GM23248 (cell line): ENCODE results near the gene EXTL1.

ENCODE experiments used
- EZH2 ChIP-seq: fragments of 200-600 bp; sonication (generic); IDR thresholded peaks from 2 replicates; pipeline ENCODE4 v1.6.1; 2018; ENCODE audit warnings: antibody characterized with exemption, mild to moderate bottlenecking; ENCODE audit not compliant: insufficient read depth, poor library complexity, severe bottlenecking
- EZH2phosphoT487 ChIP-seq: fragments of 200-600 bp; sonication (generic); IDR thresholded peaks from 2 replicates; pipeline ENCODE4 v1.6.1; 2018; ENCODE audit warnings: antibody characterized with exemption, moderate library complexity, mild to moderate bottlenecking, low read depth; ENCODE audit not compliant: insufficient read depth

DNA sequence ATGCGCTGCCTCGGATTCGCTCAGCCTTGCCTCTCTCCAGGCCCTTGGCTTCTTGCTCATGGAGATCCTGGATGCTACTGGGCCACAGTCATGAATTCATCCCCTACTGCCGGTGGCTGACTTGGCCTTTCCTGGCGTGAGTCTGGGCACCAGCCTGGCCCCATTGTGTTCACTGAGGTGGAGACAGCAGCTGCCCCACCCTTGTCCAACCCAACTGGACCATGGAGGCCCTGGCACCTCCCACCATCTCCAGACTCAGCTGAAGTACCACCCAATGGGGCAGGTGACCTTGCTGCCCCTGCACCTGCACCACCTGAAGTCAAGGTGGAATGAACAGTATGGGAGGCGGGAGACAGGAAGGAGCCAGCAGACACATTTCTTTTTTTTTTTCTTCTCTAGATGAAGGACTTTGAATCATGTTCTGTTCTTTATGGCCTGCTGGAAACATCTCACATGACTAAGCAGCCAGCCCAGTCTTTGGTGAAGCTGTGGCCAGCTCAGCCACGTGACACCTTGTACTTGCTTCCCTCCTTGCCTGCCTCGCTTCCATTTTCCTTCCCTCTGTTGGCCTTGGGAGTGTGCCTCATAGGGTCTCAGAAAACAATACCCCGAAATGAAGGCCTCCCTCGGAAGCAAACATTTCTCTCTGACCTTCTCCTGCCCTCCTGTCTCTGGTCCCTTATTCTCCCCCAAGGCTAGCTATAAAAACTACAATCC is 28.1 kb downstream of the EXTL1 start:
- no peak for TF ChIP-seq EZH2phosphoT487
- no peak for TF ChIP-seq EZH2
